M059J (cell line): ENCODE results near the gene LIF. TPM values are rescaled to one million over a fixed set of nuclear protein-coding genes. Genes with fewer than 3 reads are reported as not detected.
"Not testable (repeated sequence)": the region's sequence is repeated elsewhere in the genome, so short reads cannot be mapped to it uniquely, and the experiment has no call there.

ENCODE experiments used
- DNase-seq: peaks from one replicate; pipeline ENCODE4 v3.0.0-alpha.2; 2012; ENCODE audit warnings: low read depth
- total RNA-seq: library from RNA; depleted of rRNA; stranded (reverse); fragments of >200 nt; shearing (Covaris generic); gene quantifications from 2 replicates; pipeline ENCODE4 v1.2.3, GENCODE V29; 2014

Gene LIF
- total RNA-seq, 1 experiment from 2014 or later = 7.5 TPM

- no peak for DNase-seq
Measured at GRCh38 chr22:30244641-30245040, 1.9 kb downstream of the LIF start.

GRCh38 chr22:30244066-30244465, 2.5 kb downstream of the LIF start:
- DNase-seq = no peak

GRCh38 chr22:30243661-30244060, 2.9 kb downstream of the LIF start:
- no peak for DNase-seq

- no peak for DNase-seq
Measured at GRCh38 chr22:30241576-30242371, 4.8 kb downstream of the LIF start.

GRCh38 chr22:30240541-30241417, 5.8 kb downstream of the LIF start:
- DNase-seq = no peak

- no peak for DNase-seq
Measured at GRCh38 chr22:30239488-30240405, 6.8 kb downstream of the LIF start.

GRCh38 chr22:30238661-30239487, 7.7 kb downstream of the LIF start:
- DNase-seq = peak; percentile 76

GRCh38 chr22:30238136-30238535, 8.4 kb downstream of the LIF start:
- no peak for DNase-seq

- DNase-seq = no peak
Measured at GRCh38 chr22:30236875-30237274, 9.7 kb downstream of the LIF start.

- peak; percentile 96 for DNase-seq
Measured at GRCh38 chr22:30235687-30236170, 10.8 kb downstream of the LIF start.

- peak; percentile 88 for DNase-seq
Measured at GRCh38 chr22:30234786-30235470, 11.6 kb downstream of the LIF start.

GRCh38 chr22:30234325-30234724, 12.2 kb downstream of the LIF start:
- DNase-seq = not testable (repeated sequence)

- no peak for DNase-seq
Measured at GRCh38 chr22:30233582-30233981, 13.0 kb downstream of the LIF start.

- DNase-seq = no peak
Measured at GRCh38 chr22:30232716-30233218, 13.8 kb downstream of the LIF start.

GRCh38 chr22:30230787-30231461, 15.6 kb downstream of the LIF start:
- DNase-seq = peak; percentile 37

GRCh38 chr22:30230330-30230729, 16.2 kb downstream of the LIF start:
- DNase-seq = no peak

- DNase-seq = peak; percentile 99
Measured at GRCh38 chr22:30228509-30229359, 17.8 kb downstream of the LIF start.
